ENCODE measurements around the gene SOWAHD.
A peak's percentile ranks its signal among the peaks of the same experiment; 100 is the strongest.
"Not testable (repeated sequence)": the region's sequence is repeated elsewhere in the genome, so short reads cannot be mapped to it uniquely, and the experiment has no call there.

The SOWAHD gene

GRCh38 chrX:119757979-119758730 lies at the start of gene SOWAHD:
Gene SOWAHD (plus strand): TSS chrX:119758588. CDS start chrX:119758668, 80 bp downstream.
- FAIRE-seq: no peak

GRCh38 chrX:119708936-119709335 lies 49.5 kb upstream of the SOWAHD start:
- no peak for FAIRE-seq

- FAIRE-seq: no peak
Measured at GRCh38 chrX:119709630-119710029, 48.8 kb upstream of the SOWAHD start.

- FAIRE-seq: no peak
Measured at GRCh38 chrX:119721487-119721886, 36.9 kb upstream of the SOWAHD start.

- FAIRE-seq: no peak
Measured at GRCh38 chrX:119721926-119722325, 36.5 kb upstream of the SOWAHD start.

GRCh38 chrX:119726900-119727555 lies 31.4 kb upstream of the SOWAHD start:
- FAIRE-seq: no peak

GRCh38 chrX:119728487-119728886 lies 29.9 kb upstream of the SOWAHD start:
- no peak for FAIRE-seq

GRCh38 chrX:119729408-119730201 lies 28.8 kb upstream of the SOWAHD start:
- FAIRE-seq: peak; percentile 97

GRCh38 chrX:119734897-119735339 lies 23.5 kb upstream of the SOWAHD start:
- no peak for FAIRE-seq

- no peak for FAIRE-seq
Measured at GRCh38 chrX:119735467-119735866, 22.9 kb upstream of the SOWAHD start.

- FAIRE-seq: no peak
Measured at GRCh38 chrX:119736206-119736764, 22.1 kb upstream of the SOWAHD start.

- FAIRE-seq: no peak
Measured at GRCh38 chrX:119738742-119739141, 19.6 kb upstream of the SOWAHD start.

- FAIRE-seq: no peak
Measured at GRCh38 chrX:119745283-119745848, 13.0 kb upstream of the SOWAHD start.

- FAIRE-seq: not testable (repeated sequence)
Measured at GRCh38 chrX:119750131-119750530, 8.3 kb upstream of the SOWAHD start.

- not testable (repeated sequence) for FAIRE-seq
Measured at GRCh38 chrX:119750751-119751150, 7.6 kb upstream of the SOWAHD start.

- peak; percentile 85 for FAIRE-seq
Measured at GRCh38 chrX:119753001-119753400, 5.4 kb upstream of the SOWAHD start.

- no peak for FAIRE-seq
Measured at GRCh38 chrX:119753639-119754257, 4.6 kb upstream of the SOWAHD start.

GRCh38 chrX:119755981-119756533 lies 2.3 kb upstream of the SOWAHD start:
- no peak for FAIRE-seq

- no peak for FAIRE-seq
Measured at GRCh38 chrX:119756926-119757635, 1.3 kb upstream of the SOWAHD start.

GRCh38 chrX:119757646-119757978 lies 776 bp upstream of the SOWAHD start:
- FAIRE-seq: no peak

GRCh38 chrX:119758731-119759247 lies 401 bp downstream of the SOWAHD start:
- no peak for FAIRE-seq
